Measurements from ENCODE around the gene PAX8.
"Not testable (repeated sequence)": the region's sequence is repeated elsewhere in the genome, so short reads cannot be mapped to it uniquely, and the experiment has no call there.

Gene PAX8

GRCh38 chr2:113288117-113288673 is 9.5 kb upstream of the PAX8 start:
- DNase-seq = not testable (repeated sequence)

- no peak for DNase-seq
Measured at GRCh38 chr2:113285816-113286215, 7.1 kb upstream of the PAX8 start.

- not testable (repeated sequence) for DNase-seq
Measured at GRCh38 chr2:113284999-113285398, 6.3 kb upstream of the PAX8 start.

GRCh38 chr2:113284476-113284875 is 5.8 kb upstream of the PAX8 start:
- DNase-seq = no peak

- DNase-seq = no peak
Measured at GRCh38 chr2:113283704-113284284, 5.1 kb upstream of the PAX8 start.

- DNase-seq = peak; percentile 55
Measured at GRCh38 chr2:113282747-113283533, 4.2 kb upstream of the PAX8 start.

- no peak for DNase-seq
Measured at GRCh38 chr2:113281910-113282746, 3.4 kb upstream of the PAX8 start.

GRCh38 chr2:113278073-113278741 is 514 bp downstream of the PAX8 start:
- DNase-seq = no peak

GRCh38 chr2:113277474-113278072 is 1.1 kb downstream of the PAX8 start:
- DNase-seq = no peak

GRCh38 chr2:113276761-113277425 is 1.8 kb downstream of the PAX8 start:
- no peak for DNase-seq

- DNase-seq = no peak
Measured at GRCh38 chr2:113276216-113276760, 2.4 kb downstream of the PAX8 start.

GRCh38 chr2:113275556-113276215 is 3.0 kb downstream of the PAX8 start:
- no peak for DNase-seq

- no peak for DNase-seq
Measured at GRCh38 chr2:113274432-113274831, 4.3 kb downstream of the PAX8 start.

GRCh38 chr2:113273981-113274380 is 4.7 kb downstream of the PAX8 start:
- no peak for DNase-seq

GRCh38 chr2:113273027-113273551 is 5.6 kb downstream of the PAX8 start:
- DNase-seq = peak; percentile 21

- DNase-seq = no peak
Measured at GRCh38 chr2:113272477-113272876, 6.2 kb downstream of the PAX8 start.

GRCh38 chr2:113268621-113269360 is 9.9 kb downstream of the PAX8 start:
- DNase-seq = no peak

- DNase-seq = no peak
Measured at GRCh38 chr2:113266431-113266830, 12.3 kb downstream of the PAX8 start.

GRCh38 chr2:113264713-113265403 is 13.9 kb downstream of the PAX8 start:
- DNase-seq = no peak
